ENCODE measurements around the gene CREG1.
"Not testable (repeated sequence)": the region's sequence is repeated elsewhere in the genome, so short reads cannot be mapped to it uniquely, and the experiment has no call there.

The CREG1 gene

DNA sequence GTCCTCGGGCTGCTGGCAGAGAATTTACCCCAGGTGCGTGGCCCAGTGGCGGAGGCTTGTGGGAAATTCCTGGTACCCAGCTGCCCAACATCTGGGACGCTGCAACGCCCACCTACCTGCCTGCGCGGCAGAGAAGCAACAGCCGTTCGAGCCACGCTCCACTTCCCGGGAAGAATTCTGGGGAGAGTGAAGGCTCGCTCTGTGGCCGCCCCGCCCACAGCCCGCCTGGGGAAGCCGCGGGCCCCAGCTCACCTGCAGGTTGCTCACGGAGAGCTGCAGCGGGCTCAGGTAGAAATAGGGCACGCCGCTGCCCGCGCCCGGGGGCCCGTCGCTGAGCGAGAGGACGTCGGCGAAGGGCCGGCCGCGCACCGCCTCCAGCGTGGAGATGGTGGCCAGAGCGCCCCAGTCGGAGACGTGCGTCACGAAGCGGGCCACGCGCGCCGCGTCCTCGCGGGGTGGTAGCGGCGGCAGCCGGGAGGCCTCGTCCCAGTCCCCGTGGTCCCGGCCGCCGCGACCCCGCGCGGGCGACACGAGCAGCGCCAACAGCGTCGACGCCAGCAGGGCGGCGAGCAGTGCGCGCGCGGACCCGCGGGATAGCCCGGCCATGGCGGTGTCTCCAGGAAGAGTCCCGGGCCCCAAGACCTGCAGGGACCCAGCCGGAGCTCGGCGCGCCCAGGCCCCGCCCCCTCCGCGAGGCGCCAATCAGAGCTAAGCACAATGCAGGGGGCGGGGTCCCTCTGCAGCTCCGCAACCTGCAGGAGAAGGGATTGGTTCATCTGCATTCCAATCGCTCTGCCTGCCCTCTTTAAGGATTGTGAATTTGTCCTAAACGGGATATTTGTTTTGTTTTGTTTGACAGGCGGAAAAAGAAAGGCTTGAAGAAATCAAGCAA, at the start of gene CREG1:
Gene CREG1 (minus strand): TSS at position 627 of the 892 bp plus-strand sequence.
- in situ Hi-C loops (cut with HindIII; ENCODE audit: low pct_ligation_motif_present, low pct_unique_long_range_greater_than_20kb, low sequenced_read_pairs), result no loop called here
- peak; percentile 95 for DNase-seq

DNA sequence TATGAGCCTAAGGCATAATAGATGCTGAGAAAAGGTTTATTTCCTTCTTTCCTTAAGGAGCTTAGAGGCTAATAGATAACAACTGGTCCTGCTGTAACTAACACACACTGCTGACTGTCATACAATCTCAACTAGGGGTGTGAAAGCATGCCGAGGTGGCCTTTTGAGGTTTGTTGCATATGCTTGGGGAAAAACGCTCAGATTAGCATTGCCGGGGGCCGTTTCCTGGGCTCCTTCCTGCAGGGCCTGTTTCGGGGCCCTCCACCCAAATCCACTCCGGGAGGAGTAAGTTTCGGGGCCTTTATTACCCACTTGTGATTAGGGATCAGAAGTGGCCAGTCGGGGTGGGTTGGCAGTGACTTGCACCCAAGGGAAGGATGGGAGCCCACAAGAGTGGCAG, 49.3 kb upstream of the CREG1 start:
- no peak for DNase-seq

DNA sequence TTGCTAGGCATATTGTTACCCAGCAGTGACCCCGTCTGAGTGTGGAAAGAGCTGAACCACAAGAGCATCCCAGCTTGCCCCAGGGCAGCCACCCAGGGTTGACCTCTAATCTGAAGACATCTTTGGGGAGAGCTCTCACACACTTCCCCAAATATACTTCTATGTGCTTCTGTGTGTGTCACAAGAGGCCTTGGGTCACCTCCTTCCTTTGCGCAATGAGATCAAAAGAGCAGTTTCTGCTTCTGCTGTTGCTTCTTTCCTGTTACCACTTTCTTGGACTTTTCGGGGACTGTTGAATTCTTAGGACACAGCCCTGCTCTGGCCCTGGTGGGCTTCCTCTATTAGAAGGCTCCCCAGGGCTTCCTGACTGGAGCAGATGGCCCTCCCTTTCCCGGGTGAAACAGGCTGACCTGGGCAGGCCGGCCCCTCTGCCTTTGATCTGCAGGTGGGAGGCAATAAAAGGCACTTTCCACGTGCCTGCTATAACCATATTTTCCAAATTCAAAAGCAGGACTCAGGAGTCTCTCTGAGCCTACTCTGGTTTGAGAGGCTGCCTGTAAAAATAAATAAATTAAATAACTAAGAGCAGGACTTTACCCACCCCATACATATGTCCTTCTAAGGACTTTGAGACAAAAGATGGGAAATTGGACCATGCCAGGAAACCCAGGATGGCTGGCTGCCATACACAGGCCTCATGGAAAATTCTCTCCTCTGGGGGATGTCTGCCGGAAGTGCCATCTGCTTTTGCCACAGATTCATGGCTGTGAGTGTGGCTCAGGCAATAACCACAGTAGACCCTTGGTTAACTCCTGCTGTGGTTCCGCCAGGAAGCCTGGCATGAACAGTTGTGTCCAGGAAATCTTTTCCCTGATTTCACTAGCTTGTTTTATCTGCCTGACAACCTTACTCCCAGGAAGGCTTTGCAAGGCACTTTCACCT, 48.2 kb upstream of the CREG1 start:
- in situ Hi-C loops (cut with HindIII; ENCODE audit: low pct_ligation_motif_present, low pct_unique_long_range_greater_than_20kb, low sequenced_read_pairs), result no loop called here
- DNase-seq, result no peak

More for the DNA sequence above, 49.3 kb upstream of the CREG1 start:
- in situ Hi-C loops (cut with HindIII; ENCODE audit: low pct_ligation_motif_present, low pct_unique_long_range_greater_than_20kb, low sequenced_read_pairs), result no loop called here

DNA sequence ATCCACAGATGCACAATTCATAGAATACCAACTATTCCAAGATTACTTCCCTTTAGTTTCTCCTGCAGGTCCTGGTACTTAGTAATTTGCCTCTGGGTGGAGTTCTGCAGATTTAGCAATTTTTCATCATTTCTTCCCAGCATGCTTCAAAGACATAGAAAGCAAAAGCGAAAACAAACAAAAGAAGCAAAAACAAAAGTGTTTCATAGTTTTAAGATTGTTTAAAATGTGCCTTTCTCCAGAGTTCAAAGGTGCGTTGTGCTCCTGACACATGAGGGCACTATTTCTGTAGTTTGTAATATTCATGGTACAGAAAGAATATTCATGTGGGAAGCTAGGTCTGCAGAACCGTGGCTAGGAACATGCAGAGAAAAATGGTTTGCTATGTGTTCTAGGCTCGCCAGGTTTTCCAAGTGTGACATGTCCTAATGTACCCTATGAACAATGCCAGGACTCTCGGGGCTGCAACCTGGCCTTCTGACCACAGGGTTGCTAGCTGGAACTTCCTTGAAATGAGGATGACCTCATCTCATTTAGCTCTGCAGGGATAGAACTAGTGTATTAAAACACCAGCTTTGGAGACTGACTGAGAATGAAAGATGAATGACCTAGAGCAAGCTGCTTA, 46.5 kb upstream of the CREG1 start:
- in situ Hi-C loops (cut with HindIII; ENCODE audit: low pct_ligation_motif_present, low pct_unique_long_range_greater_than_20kb, low sequenced_read_pairs), result no loop called here
- DNase-seq, result peak; percentile 50

DNA sequence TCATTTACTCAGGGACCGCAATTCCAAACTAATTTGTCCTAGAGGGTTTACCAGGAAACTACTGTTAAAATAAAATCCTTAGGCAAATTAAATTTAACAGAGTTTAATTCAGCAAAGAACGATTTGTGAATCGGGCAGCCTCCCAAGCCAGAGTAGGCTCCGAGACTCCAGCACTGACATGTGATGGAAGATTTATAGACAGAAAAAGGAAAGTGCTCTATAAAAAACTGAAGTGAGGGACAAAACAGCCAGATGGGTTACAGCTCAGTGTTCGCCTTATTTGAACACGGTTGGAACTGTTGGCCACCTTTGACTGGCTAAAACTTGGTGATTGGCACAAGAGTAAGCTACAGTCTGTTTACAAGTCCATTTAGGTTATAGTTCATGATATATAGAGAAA, 41.3 kb upstream of the CREG1 start:
- in situ Hi-C loops (cut with HindIII; ENCODE audit: low pct_ligation_motif_present, low pct_unique_long_range_greater_than_20kb, low sequenced_read_pairs), result no loop called here
- no peak for DNase-seq

DNA sequence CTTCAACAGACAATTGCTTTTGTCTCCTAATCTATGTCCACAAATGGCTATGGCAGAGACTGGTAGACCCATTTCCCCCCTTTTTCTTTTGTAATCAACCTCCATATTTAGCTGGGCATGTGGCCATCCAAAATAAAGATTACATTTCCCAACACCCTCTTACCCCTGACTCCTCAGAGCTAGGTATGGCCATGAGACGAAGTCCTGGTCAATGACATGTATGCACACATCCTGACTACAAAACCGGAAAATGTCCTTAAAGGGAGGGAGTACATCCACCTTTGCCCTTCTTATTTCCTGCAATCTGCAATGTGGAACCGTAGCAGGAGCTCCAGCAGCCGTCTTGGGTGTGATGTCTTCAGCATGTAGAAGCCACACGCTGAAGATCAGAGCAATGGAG, 40.3 kb upstream of the CREG1 start:
- DNase-seq, result no peak
- in situ Hi-C loops (cut with HindIII; ENCODE audit: low pct_ligation_motif_present, low pct_unique_long_range_greater_than_20kb, low sequenced_read_pairs), result no loop called here

DNA sequence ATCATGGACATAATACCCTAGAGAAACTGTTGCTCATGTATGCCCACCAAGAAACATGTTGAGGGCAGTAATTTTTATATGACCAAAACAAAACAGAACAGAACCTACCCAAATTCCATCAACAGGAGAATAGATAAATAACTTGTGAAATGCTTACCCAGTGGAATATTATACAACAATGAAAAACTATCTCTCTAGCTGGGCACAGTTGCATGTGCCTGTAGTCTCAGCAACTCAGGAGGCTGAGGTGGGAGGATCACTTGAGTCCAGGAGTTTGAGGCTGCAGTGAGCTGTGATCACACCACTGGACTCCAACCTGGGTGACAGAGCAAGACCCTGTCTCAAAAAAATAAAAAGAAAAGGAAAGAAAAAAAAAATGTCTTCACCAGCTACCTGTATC, 38.9 kb upstream of the CREG1 start:
- in situ Hi-C loops (cut with HindIII; ENCODE audit: low pct_ligation_motif_present, low pct_unique_long_range_greater_than_20kb, low sequenced_read_pairs), result no loop called here
- no peak for DNase-seq

DNA sequence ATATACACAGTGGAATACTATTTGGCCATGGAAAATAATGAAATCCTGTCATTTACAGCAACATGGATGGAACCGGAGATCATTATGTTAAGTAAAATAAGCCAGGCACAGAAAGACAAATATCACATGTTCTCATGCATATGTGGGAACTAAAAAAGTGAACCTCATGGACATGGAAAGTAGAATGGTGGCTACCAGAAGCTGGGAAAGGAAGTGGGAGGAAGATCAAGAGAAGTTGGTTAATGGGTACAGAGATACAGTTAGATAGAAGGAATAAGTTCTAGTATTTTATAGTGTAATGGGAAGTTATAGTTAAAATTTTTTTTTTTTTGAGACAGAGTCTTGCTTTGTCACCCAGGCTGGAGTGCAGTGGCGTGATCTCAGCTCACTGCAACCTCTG, 34.8 kb upstream of the CREG1 start:
- DNase-seq, result no peak
- in situ Hi-C loops (cut with HindIII; ENCODE audit: low pct_ligation_motif_present, low pct_unique_long_range_greater_than_20kb, low sequenced_read_pairs), result no loop called here

DNA sequence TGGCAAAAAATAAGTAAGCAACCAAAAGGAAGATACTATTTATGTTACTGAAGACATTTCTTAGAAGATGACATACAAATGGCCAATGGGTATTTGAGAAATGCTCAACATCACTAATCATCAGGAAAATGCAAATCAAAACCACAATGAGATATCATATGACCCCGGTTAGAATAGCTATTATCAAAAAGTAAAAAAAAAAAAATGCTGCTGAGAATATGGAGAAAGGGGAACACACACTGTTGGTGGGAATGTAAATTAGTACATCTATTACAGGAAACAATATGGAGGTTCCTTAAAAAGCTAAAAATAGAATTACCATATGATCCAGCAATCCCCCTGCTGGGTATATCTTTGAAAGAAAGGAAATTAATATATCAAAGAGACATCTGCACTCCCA, 34.3 kb upstream of the CREG1 start:
- in situ Hi-C loops (cut with HindIII; ENCODE audit: low pct_ligation_motif_present, low pct_unique_long_range_greater_than_20kb, low sequenced_read_pairs), result no loop called here
- DNase-seq, result no peak

DNA sequence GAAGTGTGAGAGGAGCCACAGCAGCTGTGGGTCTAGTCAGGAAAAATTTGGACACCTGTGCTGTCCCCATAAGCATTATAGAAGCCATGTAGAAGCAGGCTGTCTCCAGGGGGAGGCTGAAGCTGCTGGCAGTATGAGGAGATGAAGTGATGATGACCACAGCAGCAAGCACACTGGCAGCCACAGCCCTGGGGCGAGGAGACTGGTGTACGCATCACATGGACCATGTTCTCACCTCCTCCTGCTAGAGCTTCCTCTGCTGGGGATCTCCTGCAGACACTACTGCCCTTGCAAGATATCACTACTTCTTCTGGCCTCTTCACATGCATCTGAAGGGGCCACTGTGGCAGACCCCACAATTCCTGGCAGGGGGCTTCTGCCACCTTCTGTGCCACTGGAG, 33.8 kb upstream of the CREG1 start:
- DNase-seq, result no peak
- in situ Hi-C loops (cut with HindIII; ENCODE audit: low pct_ligation_motif_present, low pct_unique_long_range_greater_than_20kb, low sequenced_read_pairs), result no loop called here

DNA sequence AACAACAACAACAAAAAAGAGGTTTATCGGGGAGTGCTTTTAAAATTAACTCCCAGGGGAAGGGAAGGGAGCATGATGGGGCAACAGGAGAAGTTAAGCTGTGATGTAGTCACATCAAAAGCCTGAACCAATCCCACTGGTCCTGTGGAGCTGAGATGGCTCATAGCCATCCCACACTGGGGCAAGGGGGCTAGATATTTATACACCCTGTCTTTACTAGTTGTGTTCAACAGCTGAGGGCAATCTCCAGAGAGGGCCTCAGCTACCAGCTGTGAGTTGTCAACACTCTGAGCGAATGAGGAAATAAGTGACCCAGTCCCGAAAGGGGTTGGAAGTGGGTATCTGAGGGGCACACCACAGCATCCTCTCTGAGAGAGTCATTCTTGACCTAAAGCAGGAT, 31.0 kb upstream of the CREG1 start:
- DNase-seq, result no peak
- in situ Hi-C loops (cut with HindIII; ENCODE audit: low pct_ligation_motif_present, low pct_unique_long_range_greater_than_20kb, low sequenced_read_pairs), result no loop called here

DNA sequence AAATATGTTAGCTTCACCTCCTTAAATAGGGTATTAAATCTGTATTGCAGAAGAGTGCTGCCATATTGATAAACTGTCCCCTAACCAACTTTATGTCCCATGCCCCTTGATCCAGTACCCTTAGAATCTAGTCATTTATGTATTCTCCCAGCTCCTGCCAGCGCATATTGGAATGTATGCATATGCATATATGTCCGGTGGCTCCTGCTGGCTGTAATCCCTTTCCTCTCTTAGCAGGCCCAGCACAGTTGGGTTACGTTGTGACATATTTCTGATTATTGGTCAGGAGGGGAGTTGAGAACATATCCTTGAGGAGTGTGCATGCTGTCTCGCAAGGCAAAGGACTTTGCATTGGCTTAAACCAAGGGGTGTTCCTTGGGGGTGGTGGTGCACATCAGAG, 29.2 kb upstream of the CREG1 start:
- no peak for DNase-seq
- in situ Hi-C loops (cut with HindIII; ENCODE audit: low pct_ligation_motif_present, low pct_unique_long_range_greater_than_20kb, low sequenced_read_pairs), result no loop called here

DNA sequence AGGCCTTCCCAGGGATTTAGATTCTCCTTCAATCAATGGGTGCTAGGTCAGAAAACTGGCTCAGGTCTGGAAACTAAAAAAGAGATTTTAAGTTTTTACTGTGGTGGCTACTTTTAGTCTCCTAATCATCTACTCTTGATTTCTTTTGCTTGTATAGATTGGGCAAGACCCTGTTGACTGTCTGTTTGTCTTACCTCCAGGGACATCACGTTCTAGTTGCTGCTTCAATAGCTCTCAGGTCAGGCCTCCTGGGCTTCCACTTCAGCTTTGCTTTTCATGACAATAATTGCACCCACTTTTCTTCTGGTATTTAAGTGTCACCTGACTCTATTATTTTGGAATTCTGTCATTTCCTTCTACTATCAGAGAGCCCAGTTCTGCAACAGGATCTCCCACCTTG, 28.5 kb upstream of the CREG1 start:
- in situ Hi-C loops (cut with HindIII; ENCODE audit: low pct_ligation_motif_present, low pct_unique_long_range_greater_than_20kb, low sequenced_read_pairs), result no loop called here
- DNase-seq, result no peak

DNA sequence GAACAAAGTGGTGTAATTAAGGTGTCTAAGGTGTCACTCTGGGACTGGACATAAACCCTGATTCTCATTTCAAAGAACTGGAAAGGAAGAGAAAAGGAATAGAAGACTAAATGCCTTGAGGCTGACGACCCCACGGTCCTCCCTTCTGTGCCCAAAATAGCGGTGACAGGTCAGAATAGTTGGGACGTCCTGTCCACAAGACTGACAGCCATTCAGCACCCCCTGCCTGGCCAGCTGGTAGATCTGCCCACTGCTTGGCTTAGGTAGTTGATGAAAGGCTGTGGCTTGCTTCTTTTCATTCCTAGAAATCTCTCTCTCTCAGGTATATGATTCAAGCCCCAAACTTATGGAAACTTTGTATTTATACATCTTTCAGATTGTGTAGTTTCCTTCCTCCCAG, 26.4 kb upstream of the CREG1 start:
- DNase-seq, result no peak
- in situ Hi-C loops (cut with HindIII; ENCODE audit: low pct_ligation_motif_present, low pct_unique_long_range_greater_than_20kb, low sequenced_read_pairs), result no loop called here

DNA sequence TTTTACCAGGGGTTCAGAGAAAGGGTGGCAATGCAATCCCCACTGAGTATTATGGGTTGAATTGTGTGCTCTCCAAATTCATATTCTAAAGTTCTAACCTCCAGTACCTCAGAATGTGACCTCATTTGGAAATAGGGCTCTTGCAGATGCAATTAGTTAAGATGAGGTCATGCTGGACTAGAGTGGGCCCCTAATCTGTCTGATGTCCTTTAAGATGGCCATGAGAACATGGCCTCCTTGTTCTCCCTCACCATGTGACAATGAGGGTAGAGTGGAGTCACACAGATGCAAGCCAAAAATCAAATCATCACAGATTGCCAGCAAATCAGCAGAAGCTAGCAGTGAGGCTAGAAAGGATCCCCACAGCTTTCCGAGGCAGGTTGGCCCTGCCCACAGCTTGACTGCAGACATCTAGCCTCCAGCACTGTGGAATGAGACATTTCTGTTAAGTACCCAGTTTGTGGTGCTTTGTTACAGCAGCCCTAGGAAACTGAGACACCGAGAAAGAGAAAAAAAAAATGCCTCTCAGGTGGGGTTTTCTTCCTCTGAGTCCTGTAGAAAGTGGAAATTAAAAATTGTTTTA, 25.5 kb upstream of the CREG1 start:
- in situ Hi-C loops (cut with HindIII; ENCODE audit: low pct_ligation_motif_present, low pct_unique_long_range_greater_than_20kb, low sequenced_read_pairs), result no loop called here
- DNase-seq, result no peak

DNA sequence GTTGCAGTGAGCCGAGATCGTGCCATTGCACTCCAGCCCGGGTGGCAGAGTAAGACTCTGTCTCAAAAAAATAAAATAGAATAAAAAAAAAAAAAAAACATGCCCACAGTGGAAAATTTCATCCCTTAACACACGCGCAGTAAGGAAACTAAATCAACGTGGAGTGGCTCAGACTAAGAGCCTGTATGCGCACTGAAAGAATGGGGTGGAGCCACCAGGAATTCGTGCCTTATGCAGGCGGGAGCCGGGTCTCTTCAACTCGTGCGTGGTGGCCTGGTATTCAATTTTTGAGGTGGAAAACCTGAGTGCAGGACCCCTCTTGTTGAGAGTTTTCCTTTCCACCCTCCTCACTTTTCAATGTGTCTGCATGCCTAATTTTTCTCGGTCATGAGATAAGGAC, 22.1 kb upstream of the CREG1 start:
- in situ Hi-C loops (cut with HindIII; ENCODE audit: low pct_ligation_motif_present, low pct_unique_long_range_greater_than_20kb, low sequenced_read_pairs), result no loop called here
- DNase-seq, result no peak

DNA sequence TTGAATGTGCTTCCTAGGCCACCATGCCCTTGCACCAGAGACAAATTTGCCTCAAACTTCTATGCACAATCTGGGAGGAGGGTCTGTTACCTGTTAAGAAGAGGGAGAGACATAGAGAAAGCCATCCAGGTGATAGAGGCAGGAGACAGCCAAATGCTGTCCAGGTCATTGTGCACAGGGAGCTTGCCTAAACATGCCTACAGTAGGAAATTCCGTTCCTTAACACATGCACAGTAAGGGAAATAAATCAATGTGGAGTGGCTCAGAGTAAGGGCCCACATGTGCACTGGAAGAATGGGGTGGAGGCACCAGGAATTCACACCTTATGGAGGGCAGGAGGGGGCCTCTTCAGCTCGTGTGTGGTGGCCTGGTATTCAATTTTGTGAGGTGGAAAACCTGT, 19.5 kb upstream of the CREG1 start:
- no peak for DNase-seq
- in situ Hi-C loops (cut with HindIII; ENCODE audit: low pct_ligation_motif_present, low pct_unique_long_range_greater_than_20kb, low sequenced_read_pairs), result no loop called here

DNA sequence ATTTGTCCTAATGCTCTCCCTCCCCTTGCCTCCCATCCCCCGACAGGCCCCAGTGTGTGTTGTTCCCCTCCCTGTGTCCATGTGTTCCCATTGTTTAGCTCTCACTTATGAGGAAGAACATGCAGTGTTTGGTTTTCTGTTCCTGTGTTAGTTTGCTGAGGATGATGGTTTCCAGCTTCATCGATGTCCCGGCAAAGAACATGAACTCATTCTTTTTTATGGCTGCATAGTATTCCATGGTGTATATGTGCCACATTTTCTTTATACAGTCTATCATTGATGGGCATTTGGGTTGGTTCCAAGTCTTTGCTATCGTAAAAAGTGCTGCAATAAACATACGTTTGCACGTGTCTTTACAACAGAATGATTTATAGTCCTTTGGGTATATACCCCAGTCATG, 17.1 kb upstream of the CREG1 start:
- DNase-seq; in situ Hi-C loops (cut with HindIII; ENCODE audit: low pct_ligation_motif_present, low pct_unique_long_range_greater_than_20kb, low sequenced_read_pairs): not testable (repeated sequence)

DNA sequence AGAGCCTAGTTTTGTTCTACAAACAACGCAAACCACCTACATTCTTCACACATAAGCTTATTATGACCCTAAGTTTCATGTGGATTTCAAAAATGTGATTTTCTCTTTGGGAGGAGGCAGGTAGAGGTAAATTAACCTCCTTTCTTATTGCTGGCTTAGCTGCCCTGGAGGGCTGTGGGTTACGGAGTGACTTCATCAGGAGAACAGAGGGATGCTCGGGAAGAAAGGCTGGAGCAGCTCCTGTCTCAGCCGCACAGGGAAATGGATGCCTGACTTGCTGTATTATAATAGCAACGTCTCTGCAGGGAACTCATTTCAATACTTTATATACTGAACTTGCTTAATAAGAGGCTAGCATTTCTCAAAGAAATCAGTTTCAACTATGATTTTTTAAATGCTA, 14.1 kb upstream of the CREG1 start:
- in situ Hi-C loops (cut with HindIII; ENCODE audit: low pct_ligation_motif_present, low pct_unique_long_range_greater_than_20kb, low sequenced_read_pairs), result no loop called here
- DNase-seq, result no peak
